Putamen (tissue), 1 donor: ENCODE results near the gene LRRC10.
A peak's percentile ranks its signal among the peaks of the same experiment; 100 is the strongest.
"Not testable (repeated sequence)": the region's sequence is repeated elsewhere in the genome, so short reads cannot be mapped to it uniquely, and the experiment has no call there.

Experiments used
- DNase-seq: peaks from one replicate; pipeline ENCODE4 v3.0.0-alpha.2; 2016; ENCODE audit warnings: low spot score

Gene LRRC10

DNA sequence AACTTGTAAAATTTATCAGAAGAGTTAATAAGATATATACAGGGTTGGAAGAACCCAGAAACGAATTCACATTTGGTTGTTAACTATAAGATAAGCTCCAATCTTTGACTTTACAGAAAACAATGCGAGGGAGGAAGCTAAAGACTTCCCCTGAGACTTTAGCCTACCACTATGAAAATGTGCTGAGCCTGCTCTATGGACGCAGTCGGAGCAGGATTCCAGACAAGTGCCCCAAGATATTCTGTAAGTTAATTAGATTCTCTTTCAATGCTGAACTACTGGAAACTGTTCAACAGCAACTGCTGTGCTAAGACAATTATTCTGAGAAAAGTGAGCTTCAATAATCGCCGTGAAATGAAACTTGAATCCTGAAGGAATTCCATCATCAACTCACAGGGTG lies 8.3 kb upstream of the LRRC10 start:
- DNase-seq: no peak

DNA sequence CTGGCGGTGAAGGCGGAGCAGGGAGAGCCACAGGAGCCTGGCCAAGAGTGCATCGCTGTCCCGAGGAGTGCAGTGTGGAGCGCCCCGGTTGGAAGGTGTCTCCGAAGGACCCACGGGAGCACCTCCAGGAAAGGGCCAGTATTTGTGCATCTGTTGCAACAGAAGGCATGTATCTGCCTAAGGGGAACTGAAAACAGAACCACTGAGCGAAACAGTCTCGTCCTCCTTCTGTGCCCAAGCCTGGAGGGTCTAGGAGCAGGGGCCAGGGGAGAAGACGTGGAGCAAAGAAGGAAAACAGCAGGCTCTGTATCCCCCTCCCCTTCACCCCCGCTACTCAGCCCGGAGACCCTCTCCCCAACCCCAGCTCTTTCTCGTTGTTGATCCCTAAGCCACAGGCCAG lies 5.3 kb upstream of the LRRC10 start:
- no peak for DNase-seq

DNA sequence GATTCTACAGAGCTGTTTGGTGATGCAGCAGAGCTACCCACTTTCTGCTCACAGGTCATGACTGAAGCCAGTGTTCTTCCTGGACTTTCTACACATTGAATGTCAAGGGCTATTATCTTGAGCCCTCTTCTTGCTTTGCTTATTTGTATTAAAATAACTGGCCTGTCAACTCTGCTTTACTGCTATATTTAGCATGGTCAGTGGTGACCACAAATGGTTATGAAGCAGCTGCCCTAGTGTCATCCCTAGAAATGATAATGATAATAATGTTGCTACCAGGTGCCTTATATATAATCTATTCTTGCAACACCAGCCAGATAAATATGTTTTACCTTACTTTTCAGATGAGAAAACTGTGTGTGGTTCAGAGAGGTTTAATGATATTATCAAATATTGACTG lies 2.6 kb upstream of the LRRC10 start:
- no peak for DNase-seq

DNA sequence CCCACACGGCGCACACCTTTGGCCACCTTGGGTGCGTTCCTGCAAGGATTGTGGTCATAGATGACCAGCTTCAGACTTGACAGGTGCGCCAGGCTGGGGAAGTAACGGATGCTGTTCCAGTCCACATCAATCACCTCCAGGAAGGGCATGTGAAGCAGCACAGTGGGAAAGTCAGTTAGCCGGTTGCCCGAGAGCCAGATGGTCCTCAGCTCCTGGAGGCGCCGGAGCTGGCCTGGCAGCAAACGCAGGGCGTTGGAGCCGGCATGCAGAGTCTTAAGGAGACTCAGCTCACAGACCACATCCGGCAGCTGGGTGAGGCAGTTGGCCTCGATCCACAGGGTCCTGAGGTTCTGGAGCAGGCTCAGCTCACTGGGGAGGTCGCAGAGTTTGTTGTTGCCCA lies 581 bp downstream of the LRRC10 start:
- DNase-seq: no peak

DNA sequence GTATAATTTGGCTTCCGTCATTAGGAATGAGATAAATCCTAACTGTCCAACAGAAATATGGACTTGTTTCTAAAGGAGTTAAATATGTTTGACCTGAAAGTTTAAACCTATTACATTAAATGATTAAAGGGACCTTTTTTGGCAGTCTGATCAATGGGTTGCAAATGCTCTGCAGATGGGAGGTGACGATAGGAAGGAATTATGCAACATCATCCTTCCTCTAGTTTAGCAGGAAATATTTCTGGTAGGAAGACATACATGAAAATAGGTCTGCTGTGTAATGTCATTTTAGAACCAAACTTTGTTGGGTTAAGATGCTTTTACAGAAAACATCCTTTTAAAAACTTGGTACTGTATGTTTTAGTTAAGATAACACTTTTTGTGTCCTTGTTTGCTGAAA lies 2.6 kb downstream of the LRRC10 start:
- no peak for DNase-seq

DNA sequence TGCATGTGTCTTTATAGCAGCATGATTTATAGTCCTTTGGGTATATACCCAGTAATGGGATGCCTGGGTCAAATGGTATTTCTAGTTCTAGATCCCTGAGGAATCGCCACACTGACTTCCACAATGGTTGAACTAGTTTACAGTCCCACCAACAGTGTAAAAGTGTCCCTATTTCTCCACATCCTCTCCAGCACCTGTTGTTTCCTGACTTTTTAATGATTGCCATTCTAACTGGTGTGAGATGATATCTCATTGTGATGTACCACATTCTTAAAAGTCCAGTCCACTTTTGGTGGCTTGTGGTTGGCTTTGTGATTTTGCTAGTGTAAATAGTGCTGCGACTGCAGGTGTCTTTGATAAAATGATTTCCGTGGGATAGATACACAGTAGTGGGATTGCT lies 6.4 kb downstream of the LRRC10 start:
- not testable (repeated sequence) for DNase-seq

DNA sequence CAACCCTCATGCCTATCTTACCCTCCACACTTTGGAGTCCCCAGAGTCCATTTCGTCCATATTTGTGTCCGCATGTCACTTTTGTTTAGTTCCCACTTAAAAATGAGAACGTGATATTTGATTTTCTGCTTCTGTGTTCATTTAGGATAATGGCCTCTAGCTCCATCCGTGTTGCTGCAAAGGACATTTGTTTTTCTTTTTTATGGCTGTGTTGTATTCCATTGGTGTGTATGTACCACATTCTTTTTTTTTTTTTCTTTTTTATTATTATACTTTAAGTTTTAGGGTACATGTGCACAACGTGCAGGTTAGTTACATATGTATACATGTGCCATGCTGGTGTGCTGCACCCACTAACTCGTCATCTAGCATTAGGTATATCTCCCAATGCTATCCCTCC lies 7.2 kb downstream of the LRRC10 start:
- not testable (repeated sequence) for DNase-seq

DNA sequence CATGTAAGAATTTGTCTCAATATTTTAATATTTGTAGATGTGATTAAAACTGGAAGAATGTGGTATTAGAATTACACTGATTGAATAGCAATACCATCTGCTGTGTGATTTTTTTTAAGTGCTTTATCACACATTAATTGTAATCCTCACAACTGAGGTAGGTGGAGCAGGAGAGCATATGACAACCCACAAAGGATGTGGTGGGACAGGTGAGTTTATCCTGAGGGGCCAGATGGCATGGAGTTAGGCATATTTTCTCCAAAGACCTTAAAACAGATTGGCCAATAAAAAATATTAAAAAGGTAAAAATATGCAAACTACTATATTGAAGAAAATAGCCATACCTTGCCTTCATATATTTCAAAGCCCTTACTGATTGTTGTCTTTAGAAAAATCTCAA lies 7.8 kb downstream of the LRRC10 start:
- no peak for DNase-seq

DNA sequence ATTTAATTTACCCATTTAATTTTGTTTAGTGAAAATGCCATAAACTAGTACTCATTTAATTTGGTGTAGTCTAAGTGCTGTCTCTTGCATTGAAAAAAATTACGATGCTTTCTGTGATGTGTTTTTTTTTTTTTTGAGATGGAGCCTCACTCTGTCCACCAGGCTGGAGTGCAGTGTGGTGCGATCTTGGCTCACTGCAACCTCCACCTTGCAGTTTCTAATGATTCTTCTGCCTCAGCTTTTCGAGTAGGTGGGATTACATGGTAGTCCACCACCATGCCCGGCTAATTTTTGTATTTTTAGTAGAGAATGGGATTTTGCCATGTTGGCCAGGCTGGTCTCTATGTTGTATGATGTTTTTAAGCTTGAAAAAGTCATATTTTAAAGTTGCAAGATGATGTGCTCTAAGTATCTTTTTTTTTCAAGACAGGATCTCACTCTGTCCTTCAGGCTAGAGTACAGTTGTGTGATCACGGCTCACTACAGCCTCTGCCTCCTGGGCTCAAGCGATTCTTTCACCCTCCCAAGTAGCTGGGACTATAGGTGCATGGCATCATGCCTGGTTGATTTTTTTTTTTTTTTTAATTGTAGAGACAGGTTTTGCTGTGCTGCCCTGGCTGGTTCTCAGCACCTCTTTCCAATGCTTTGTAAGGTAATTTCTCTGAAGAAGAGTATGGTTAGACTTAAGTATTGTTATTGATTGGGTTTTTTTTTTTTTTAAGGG lies 8.6 kb downstream of the LRRC10 start:
- DNase-seq: no peak

DNA sequence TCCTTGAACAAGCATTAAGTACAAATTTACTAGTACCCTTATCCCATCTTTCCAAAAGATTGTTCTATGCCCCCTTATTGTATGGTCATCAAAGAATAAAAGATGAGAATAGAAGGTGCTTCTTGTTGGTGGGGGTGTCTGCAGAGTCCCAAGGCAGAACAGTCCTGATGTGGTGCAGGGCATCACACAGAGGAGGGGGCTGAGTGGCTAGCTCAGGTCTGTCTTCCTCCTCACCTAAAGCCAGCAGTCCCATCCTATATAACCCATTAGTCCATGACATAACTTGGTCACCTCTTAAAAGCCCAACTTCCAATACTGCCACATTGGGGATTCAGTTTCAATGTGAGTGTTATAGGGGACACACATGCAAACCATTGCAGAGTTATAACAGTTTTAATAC lies 9.9 kb downstream of the LRRC10 start:
- DNase-seq: no peak

DNA sequence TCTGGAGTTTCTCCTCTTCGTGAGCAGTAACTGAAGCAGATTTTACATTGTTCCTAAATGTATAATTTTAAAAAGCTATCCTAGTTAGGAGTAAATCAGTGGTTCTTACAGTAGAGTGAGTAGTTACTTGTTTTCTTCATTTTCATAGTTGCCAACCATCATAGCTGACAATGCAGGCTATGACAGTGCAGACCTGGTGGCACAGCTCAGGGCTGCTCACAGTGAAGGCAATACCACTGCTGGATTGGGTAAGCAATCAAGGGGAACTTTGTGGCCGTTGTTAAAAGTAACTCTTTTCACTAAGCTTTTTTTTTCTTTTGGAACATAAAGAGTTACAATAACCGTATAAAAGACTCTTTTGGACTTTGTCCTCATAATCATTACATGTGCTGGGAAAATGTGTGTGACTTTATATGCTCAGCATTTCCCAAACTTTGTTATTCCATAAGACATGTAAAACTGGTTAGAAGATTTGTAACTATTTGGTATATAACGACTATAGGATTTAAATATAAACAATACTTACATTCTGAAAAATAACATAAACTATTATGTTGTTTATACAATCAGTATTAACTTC lies 12.4 kb downstream of the LRRC10 start:
- no peak for DNase-seq

DNA sequence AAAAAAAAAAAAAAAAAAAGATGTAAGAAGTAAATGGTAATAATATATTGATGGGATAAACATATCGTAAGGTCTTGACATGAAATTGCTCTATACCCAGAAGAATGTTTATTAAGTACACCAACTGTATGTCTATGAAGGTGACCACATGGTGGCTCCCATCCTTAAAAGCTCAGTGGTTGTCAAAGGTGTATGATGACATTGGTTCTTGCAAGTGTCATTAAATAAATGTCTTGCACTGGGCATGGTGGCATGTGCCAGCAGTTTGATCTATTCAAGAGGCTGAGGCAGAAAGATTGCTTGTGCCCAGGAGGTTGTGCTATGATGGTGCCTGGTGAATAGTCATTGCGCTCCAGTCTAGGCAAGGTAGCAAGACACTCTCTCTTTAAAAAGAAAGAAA lies 15.0 kb downstream of the LRRC10 start:
- DNase-seq: no peak

DNA sequence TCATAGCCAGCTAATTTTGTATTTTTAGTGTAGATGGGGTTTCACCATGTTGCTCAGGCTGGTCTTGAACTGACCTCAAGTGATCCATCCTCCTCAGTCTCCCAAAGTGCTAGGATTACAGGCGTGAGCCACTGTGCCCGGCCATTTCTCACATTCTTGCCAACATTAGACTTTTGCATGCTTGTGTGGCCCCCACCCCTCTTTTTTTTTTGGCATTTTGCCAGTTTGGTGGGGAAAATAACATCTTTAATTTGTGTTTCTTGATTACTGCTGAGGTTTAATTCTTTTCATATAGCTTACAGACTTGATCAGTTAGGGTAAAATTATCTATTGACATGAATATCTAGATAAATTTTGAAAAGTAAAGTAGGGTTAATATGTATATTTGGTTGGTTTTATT lies 21.6 kb downstream of the LRRC10 start:
- no peak for DNase-seq

DNA sequence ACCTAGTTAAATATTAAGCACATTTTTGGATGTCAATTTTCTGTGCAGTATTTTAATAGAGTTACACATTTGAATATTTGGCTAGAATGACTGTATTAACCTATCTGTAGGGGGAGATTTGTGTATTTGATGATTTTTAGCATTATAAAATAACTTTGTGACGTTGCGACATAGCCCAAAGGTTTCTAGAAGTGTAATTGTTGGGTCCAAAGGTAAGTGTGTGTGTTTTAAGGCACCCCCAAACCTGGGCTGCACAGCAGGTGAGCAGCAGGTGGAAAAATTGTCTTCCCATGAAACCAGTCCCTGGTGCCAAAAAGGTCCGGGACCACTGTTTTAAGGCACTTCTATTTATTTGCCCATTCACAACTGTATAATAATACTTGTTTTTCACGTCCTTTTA lies 22.2 kb downstream of the LRRC10 start:
- DNase-seq: no peak

DNA sequence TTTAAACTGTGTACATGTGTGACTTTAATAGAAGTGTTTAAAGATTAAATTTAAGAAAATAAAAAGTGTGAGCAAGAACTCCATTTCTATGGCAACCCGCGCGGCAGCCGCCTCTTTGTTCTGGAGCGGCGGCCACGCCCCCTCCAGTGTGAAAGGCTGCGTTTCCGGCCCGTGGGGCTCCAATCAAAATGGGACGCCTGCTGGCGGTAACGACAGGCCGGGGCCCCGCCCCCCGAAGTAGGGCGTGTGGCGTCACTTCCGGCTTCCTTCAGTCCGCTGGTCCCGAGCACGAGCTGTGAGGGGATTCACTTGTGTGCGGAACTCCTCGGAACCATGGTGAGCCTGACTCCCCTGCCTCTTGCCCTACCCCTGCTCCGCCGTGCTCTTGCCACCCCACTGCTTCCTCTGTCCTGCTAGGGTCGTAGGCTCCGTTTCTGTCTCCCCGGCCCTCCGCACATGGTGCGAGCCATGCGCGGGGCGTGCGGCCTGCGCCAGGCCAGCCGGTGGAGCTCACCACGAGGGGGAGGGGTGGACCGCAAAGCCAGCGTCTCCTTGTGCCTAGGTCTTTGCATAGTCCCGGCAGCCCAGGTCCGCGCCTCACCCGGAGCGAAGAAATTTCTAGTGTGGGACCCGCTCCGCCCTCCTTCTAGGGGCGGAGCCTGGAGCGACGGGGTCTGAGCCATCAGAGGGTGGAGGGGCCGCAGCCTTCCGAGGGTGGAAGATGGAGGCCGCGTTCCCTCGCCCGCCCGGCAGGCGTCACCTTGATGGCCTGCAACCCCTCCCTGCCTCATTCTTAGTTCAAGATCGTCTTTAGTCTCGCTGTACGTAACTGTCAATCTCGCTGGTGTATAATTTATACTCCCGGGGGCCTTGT lies 25.3 kb downstream of the LRRC10 start, which contains the start of gene CCT2:
CCT2 (plus strand) TSS at position 271 of the 874 bp plus-strand sequence; CDS start at position 334, 63 bp downstream.
- peak; percentile 97 for DNase-seq

DNA sequence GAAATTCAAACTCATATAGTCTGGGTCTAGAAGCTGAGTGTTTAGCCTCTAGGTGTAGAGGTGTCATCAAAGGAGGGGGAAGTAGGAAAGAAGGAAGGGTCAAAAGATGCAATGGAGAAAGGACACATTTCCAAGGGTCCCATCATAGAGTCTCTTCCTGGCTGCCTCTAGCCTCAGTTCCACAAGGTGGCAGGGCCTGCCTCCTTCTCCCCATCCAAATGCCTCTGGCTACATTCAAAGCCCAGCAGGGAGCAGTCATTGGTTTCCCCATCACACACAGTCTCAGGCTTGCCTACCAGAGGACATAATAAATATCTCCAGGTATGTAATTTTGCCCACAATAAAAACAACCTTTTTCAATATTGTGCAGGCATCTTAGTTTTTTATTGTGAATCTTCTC lies 27.5 kb downstream of the LRRC10 start:
- DNase-seq: no peak

DNA sequence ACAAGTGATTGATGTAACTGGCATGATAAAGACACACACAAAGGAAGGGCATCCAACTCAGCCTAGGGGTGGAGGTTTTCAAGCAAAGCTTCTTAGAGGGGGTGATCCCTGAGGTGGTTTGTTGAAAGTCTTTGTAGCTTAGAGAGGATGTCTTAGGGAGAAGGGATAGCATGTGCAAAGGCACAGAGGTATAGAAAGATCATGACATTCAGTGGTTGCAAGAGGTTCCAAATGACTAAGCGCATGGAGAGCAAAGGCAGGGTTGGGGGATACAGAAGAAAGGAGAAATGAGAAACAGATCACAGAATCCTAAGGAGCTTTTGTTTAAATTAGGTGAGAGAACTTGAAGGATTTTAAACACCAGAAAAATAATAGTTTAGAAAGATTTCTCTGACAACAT lies 30.6 kb downstream of the LRRC10 start:
- no peak for DNase-seq

DNA sequence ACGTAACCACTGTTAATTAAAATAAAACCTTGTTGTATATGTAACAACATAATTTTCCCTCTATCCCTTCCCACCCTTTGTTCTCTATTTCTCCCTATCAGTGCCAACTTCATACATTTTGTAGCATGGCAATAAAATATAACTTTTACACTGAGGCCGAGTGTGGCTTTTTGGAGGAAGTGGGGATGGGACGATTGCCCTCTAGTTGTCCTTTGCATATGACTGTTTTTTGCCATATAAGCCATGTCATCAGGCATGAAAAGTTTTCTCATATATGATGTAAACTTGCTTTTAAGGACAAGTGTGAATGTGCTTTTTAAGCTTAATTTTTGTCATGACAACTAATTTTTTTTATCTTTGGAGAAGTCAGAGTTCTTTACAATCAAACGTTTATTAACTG lies 31.7 kb downstream of the LRRC10 start:
- no peak for DNase-seq

DNA sequence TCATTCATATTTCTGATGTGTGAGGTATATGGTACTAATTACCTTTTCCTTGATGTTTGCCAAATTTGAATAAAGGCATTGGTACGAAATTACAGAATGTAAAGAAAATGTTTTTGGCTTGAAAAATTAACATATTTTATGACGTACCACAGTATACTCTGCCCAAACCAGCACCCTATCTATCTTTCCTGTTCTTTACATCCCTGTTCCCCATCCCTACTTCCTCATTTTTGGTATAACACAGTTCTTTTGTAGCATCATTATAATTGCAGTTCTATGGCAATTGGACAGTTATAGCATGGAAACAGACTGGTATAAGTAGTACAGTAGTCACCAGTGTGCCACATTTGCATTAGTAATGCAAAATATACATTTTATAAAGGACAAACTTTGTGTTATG lies 32.4 kb downstream of the LRRC10 start:
- DNase-seq: no peak

DNA sequence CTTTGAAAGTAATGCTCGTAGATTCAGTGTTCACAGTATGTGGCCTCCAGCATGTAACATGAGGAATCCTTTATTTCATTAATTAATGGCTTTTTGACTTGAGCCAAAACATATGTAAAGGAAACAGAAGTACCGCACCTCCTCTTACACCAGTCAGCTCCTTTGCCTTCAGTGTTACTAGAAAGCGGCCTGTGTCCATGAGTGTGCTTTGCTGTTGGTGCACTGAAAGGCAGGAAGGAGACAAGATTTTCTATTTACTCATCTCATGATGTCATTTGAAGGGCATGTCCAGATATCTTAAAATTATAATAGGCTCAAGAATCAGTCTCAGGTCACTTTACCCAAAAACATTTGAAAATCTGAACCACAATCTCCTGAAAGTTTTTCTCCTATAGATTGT lies 35.4 kb downstream of the LRRC10 start:
- DNase-seq: no peak

DNA sequence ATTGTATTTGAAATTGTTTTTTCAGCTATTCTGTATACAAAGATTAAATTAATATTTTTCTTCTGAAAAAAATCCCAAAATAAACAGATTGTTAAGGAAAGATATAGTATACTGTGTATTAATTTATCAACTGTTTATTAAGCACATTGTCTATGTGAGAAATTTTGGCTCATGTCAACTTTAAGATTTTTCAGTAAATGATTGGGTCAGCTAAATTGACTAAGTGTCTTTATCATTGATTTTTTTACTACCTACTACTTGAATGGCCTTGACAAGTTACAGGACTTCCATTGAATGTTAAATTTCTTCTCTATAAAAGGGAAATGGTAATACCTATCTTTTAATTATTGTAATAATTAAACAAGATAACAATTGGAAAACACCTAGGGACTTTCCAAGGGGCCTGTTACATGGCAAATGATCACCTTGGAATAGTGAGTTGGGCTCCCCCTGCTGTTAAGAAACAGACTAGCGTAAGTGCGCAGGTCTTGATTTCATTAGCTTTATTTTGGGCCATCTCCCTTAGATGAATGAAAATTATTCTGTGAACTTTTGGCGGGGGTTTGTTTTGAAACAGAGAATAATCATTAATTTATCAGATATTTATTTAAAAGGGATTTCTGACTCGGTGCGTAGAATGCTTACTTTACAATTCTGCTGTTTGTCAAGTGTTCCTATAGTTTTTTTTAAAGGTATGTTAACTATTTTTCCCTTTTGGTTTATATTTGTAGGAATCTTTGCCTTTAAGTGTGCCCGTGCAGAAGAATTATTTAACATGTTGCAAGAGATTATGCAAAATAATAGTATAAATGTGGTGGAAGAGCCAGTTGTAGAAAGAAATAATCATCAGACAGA lies 39.9 kb downstream of the LRRC10 start:
- peak; percentile 45 for DNase-seq

DNA sequence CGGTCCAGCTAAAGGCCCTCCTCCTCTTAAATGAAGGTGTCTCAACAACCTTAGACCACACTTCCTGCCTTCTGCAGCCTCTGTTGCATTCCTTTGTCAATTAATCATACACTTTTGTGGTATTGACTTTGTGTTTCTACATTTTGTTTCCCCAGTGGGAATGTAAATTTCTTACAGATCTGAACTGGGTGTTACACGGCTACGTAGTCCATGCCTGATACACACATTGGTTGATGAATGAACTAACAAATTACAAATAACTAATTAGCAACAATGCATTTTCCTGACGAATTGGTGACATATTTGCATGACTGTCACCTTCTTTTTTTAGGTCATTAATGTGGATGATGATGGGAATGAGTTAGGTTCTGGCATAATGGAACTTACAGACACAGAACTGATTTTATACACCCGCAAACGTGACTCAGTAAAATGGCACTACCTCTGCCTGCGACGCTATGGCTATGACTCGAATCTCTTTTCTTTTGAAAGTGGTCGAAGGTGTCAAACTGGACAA lies 40.6 kb downstream of the LRRC10 start:
- DNase-seq: no peak
